ENCODE data around the gene KLK12. TPM values are rescaled to one million over a fixed set of nuclear protein-coding genes. Genes with fewer than 3 reads are reported as not detected.

The KLK12 gene
- total and polyA plus RNA-seq, 2 donors (not counting 3 experiments of a cell fraction or from before 2014, with no cell fraction given) = not detected

DNA sequence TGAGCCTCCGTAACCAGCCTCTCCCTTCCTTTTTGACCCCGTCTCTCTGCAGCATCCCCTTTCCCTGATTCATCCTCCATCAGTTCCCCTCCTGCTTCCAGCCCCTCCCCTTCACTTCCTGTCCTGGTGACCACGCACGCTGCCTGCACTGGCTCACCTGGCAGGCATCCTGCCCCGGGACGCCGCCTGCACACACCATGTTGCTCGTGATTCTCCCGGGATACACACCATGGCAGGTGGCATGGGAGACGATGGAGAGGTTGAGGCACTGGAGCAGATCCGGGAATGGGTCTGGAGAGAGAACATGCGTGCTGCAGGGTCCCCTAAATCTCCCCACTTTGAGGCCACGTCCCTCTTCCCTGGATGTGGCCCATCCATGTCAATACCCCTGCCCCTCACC, 4.2 kb downstream of the KLK12 start:
- H3K79me2 ChIP-seq (ENCODE audit: control insufficient read depth, insufficient read depth, low read length) = no peaks in the 10 kb centered on the region
- FAIRE-seq (no peak), DNase-seq (ENCODE audit: low read depth, low spot score) (no peak)
- no peaks in the 10 kb centered on the region for H3K9me3 ChIP-seq (replicated peaks; ENCODE audit: control insufficient read depth, insufficient read depth, low read length)
- POLR2A ChIA-PET = no interaction called here
- H3K9ac ChIP-seq (replicated peaks; ENCODE audit: extremely low read depth, insufficient read depth, low read length) = no peak overlapping the region
- no peaks in the 10 kb centered on the region for H3K36me3 ChIP-seq (ENCODE audit: control insufficient read depth in 2 of 2, extremely low read depth in 1 of 2, insufficient read depth in 2 of 2, low read length in 2 of 2)
- H3K9me1 ChIP-seq (replicated peaks; ENCODE audit: control insufficient read depth, extremely low read depth, insufficient read depth, low read length) = no peaks in the 10 kb centered on the region
- no peak overlapping the region for H3K4me3 ChIP-seq (replicated peaks in 1 of 3; ENCODE audit: insufficient read depth in 1 of 3, low read depth in 1 of 3, low read length in 3 of 3)
- intact Hi-C loops (cut with micrococcal nuclease) (no loop called here), dilution Hi-C loops (cut with MboI; ENCODE audit: extremely low pct_ligation_motif_present, low sequenced_read_pairs) (no loop called here)
- no TSS peak for BruUV-seq (replicated peaks)
- H3K27ac ChIP-seq (ENCODE audit: insufficient read depth, low read depth, low read length) = no peak overlapping the region
- no peak overlapping the region for H2AFZ ChIP-seq (ENCODE audit: low read depth, low read length)
- H3K4me1 ChIP-seq (ENCODE audit: control insufficient read depth, extremely low read depth, insufficient read depth, low read length) = no peaks in the 10 kb centered on the region
- TF ChIP-seq, protein P1, sequence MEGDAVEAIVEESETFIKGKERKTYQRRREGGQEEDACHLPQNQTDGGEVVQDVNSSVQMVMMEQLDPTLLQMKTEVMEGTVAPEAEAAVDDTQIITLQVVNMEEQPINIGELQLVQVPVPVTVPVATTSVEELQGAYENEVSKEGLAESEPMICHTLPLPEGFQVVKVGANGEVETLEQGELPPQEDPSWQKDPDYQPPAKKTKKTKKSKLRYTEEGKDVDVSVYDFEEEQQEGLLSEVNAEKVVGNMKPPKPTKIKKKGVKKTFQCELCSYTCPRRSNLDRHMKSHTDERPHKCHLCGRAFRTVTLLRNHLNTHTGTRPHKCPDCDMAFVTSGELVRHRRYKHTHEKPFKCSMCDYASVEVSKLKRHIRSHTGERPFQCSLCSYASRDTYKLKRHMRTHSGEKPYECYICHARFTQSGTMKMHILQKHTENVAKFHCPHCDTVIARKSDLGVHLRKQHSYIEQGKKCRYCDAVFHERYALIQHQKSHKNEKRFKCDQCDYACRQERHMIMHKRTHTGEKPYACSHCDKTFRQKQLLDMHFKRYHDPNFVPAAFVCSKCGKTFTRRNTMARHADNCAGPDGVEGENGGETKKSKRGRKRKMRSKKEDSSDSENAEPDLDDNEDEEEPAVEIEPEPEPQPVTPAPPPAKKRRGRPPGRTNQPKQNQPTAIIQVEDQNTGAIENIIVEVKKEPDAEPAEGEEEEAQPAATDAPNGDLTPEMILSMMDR (IDR thresholded peaks at IDR 0.05; ENCODE audit: extremely low read depth in 1 of 2, insufficient read depth in 1 of 2, low read depth in 1 of 2, low read length in 2 of 2) = no peak
- TF ChIP-seq JUN (IDR thresholded peaks at IDR 0.05; ENCODE audit: borderline replicate concordance, insufficient read depth, insufficient read length, low read depth) (no peak), MAX (IDR thresholded peaks at IDR 0.05; ENCODE audit: insufficient read depth, insufficient read length) (no peak), POLR2A (IDR thresholded peaks at IDR 0.05; ENCODE audit: low read depth, low read length) (no peak), EZH2 (IDR thresholded peaks at IDR 0.05; ENCODE audit: borderline replicate concordance, low read depth, low read length, severe bottlenecking) (no peak), MYC (IDR thresholded peaks at IDR 0.05; ENCODE audit: low read depth, low read length) (no peak), POLR2AphosphoS5 (IDR thresholded peaks at IDR 0.05; ENCODE audit: insufficient read depth, low read depth, low read length) (no peak), GATA2 (IDR thresholded peaks at IDR 0.05; ENCODE audit: insufficient read depth, insufficient read length, low read depth, low read length) (no peak), FOS (IDR thresholded peaks at IDR 0.05; ENCODE audit: borderline replicate concordance, insufficient read depth, low read length) (no peak)
- H3K27me3 ChIP-seq (ENCODE audit: control insufficient read depth in 2 of 2, insufficient read depth in 2 of 2, low read length in 2 of 2) = no peaks in the 10 kb centered on the region
- H4K20me1 ChIP-seq (replicated peaks; ENCODE audit: control insufficient read depth, extremely low read depth, insufficient read depth, low read length) = no peaks in the 10 kb centered on the region
- CTCF ChIA-PET = no interaction called here
- no peak overlapping the region for H3K4me2 ChIP-seq (ENCODE audit: insufficient read depth, low read length)

All from endothelial cell of umbilical vein (primary cell).